Measurements from ENCODE around the gene S100A14.

Gene S100A14

DNA sequence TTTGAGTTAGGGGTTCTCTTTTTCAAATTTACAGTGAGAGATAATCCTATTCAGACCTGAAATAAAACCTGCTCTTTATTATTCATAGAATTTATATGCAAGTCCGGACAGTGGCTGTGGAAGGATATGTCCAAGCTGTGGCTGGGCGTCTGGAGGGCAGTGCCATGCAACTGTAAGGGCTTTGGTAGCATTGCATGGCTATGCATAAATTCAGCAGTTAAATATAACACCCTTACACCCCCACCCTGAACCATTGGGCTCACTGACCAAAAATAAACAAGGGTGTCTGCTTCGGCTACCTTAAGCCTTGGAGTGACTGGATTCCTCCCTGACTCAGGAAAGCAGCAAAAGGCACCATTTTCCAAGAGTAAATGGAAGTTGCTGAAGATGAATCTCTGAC is 23.2 kb upstream of the S100A14 start:
- no peak for DNase-seq (ENCODE audit: low read depth in 2 of 2)

DNA sequence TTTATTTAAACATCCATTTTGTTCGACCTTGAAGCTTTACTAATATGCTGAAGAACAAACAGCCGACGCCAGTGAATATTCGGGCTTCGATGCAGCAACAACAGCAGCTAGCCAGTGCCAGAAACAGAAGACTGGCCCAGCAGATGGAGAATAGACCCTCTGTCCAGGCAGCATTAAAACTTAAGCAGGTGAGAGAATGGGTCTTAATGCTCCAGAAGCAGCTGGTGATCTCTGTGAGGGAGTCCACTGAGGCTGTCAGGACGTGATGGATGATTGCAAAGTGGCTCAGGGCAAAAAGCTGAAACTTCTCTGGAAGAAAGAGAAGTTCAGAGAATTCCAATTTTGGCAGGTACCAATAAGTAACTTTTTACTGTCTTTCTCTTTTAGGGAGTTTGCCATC is 22.1 kb upstream of the S100A14 start:
- DNase-seq (ENCODE audit: low read depth in 2 of 2): no peak

DNA sequence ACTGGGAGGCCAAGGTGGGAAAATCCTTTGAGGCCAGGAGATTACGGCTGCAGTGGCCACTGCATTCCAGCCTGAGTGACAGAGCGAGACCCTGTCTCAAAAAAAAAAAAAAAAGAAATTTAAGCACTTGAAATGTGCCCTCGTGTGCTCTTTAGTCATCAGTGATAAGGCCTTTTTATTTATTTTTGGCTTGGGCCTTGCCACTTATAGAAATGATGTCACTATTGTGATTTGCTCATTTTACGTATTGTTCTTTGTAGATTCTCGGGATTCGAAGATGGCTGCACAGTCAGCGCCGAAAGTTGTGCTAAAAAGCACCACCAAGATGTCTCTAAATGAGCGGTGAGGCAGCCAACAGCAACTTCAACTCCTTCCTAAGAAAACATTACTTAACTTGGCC is 20.2 kb upstream of the S100A14 start:
- no peak for DNase-seq (ENCODE audit: low read depth in 2 of 2)

DNA sequence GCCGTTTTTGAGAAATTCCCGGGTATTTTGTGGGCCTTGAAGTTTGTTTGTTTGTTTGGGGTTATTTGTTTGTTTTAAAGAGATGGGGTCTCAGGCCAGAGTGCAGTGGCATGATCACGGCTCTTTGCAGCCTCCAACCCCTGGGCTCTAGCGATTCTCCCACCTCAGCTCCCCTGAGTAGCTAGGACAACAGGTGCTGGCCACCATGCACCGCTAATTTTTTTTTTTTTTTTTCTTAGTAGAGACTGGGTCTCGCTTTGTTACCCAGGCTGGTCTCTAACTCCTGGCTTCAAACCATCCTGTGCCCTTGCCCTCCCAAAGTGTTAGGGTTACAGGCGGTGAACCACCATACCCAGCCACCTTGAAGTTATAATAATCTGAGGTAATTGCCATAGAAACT is 19.7 kb upstream of the S100A14 start:
- DNase-seq (ENCODE audit: low read depth in 2 of 2): no peak

DNA sequence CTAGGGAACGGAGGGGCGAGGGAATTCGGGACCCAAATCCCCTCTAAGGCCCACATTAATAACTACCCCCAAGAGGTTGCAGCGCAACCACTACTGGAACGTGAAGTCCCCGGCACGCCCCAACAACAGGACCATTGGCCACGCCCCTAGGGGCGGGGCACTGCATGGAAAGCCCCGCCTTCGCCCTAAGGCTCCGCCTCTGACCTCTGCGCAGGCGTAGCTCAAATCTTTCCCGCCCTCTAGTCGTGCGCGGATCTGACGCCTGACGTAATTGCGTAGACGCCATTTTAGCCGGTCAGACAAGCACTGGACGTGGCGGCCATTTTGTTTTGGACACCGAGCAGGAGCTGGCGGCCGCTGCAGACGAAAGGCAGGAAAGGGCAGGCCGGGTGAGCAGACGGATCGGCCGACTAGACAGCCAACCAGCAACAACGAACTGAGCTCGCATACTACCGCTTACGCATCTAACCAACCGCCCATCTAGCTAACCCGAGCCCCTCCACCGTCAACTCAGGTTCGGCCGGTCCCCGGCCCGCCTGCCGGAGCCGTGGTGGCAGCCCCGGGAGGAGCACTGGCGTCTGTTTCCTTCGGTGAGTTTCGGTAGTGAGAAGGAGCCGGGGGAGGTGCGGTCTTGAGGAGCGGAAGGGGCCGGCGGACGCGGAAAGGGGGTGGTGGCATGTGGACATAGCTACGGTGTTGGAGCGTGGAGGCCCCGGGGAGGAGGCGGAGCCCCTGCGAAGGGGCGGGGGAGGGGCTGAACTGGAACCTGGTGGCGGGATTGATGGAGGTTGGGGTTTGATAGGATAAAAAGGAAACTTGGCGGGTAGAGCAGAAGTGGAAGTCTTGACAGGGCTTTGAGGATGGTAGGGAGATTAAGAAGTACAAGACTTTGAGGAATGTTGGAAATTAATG is 17.9 kb upstream of the S100A14 start, which contains the start of gene CHTOP:
Gene CHTOP (plus strand): TSS at position 313 of the 912 bp plus-strand sequence. CDS start 2,523 bp downstream, outside the sequence.
- peak; percentile 91 to 95 for DNase-seq (ENCODE audit: low read depth in 2 of 2)

DNA sequence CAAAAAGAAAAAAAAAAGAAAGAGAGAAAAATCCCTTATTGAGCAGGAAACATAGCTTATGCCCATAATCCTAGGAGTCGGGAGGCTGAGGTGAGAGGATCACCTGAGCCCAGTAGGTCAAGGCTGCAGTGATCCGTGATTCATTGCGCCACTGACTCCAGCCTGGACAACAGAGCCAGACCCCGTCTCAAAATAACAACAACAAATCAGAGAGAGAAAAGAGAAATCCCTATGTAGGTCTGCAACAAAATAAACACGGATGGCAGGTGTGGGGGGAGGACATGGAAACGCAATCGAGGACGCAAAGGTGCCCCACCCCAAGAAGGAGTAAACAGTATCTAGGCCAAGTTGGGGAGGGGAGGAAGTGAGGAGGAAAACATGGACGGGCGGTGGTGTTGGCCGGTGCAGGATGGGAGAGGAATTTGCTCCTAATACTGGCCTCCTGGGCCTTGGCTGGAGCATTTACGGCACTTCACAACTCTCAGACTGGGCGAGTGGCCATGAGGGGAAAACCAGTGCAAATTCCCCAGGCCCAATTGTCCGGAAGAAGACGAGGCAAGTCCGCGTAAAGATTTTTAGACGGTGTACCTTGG is 17.1 kb upstream of the S100A14 start:
- no peak for DNase-seq (ENCODE audit: low read depth in 2 of 2)

DNA sequence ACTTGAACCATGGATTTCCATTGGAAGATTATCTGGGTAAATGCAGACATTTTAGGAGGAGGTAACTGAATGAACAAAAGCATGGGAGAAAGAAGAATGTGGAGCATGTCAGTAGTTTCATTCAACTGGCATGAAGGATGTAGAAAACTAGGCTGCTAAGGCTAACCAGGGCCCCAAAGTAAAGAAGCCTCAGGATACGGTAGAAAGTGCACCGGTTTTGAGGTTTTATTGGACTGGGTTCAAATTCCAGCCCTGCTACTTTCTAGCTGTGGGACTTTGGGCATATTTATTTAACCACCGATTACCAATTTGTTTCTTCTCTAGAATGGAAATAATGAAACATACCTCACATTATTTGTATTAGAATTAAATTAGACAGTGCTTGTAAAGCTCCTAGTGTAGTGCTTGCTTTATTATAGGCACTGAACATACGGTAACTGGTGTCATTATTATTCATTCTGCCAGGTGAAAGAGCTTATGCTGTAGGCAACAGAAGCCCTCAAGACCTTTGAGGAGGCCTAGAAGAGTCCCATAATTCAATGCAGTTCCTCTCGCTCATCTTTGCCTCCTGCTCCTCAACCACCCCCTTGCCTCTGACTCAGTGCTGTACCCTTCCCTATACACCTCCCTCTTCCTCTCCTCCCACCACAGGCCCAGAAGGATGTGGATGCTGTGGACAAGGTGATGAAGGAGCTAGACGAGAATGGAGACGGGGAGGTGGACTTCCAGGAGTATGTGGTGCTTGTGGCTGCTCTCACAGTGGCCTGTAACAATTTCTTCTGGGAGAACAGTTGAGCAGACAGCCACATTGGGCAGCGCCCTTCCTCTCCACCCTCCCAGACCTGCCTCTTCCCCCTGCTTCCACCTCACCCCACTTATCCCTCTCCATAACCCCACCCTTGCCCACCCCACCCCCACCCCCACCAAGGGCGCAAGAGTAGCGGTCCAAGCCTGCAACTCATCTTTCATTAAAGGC is 15.2 kb upstream of the S100A14 start:
- DNase-seq (ENCODE audit: low read depth in 2 of 2): no peak

DNA sequence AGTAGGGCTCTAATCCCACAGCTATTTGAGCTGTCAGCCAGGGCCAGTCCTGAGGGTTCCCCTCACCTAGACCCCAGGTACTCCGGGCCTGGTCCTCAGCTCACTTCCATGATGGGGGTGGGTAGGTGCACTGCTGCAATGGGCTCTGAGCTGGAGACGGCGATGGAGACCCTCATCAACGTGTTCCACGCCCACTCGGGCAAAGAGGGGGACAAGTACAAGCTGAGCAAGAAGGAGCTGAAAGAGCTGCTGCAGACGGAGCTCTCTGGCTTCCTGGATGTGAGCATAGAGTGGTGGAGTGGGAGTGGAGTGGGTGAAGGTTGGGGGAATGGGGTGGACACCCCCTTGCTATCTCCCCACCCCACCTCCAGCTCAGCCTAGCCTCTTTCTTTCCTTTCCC is 14.3 kb upstream of the S100A14 start:
- DNase-seq (ENCODE audit: low read depth in 2 of 2): no peak

DNA sequence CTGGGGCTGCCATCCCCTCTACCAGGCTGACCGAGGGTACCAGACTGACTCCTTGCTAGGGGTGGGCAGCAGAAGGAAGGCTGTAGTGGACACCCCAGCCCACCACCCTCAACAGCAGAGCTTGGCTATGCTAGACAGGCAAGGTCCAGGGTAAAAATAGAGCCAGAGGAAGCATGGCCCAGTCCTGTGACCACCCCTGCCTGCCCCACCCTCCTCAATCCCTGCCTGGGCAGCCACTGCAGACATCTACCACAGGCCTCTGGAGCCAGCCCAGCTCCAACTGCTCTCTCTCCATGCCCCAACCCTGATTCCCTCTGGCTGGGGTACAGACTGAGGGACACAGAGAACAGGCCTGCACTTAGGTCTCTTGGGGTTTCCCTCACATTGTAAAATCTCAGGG is 13.8 kb upstream of the S100A14 start:
- DNase-seq (ENCODE audit: low read depth in 2 of 2): no peak

DNA sequence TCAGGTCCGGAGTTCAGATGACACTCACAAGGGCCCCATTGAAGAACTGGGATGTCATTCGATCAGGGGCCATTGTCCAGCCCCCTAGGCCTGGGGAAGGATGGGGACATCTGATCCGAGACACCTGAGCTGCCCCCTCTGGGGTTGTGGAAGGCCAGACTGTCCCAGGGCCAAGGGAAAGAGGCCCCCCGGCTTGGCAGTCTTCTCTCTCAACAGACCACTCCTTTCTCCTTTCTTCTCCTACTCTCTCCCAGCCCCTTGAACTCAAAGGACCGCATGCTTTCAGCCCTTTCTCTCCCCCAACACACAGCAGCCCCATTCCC is 13.2 kb upstream of the S100A14 start:
- DNase-seq (ENCODE audit: low read depth in 2 of 2): no peak

DNA sequence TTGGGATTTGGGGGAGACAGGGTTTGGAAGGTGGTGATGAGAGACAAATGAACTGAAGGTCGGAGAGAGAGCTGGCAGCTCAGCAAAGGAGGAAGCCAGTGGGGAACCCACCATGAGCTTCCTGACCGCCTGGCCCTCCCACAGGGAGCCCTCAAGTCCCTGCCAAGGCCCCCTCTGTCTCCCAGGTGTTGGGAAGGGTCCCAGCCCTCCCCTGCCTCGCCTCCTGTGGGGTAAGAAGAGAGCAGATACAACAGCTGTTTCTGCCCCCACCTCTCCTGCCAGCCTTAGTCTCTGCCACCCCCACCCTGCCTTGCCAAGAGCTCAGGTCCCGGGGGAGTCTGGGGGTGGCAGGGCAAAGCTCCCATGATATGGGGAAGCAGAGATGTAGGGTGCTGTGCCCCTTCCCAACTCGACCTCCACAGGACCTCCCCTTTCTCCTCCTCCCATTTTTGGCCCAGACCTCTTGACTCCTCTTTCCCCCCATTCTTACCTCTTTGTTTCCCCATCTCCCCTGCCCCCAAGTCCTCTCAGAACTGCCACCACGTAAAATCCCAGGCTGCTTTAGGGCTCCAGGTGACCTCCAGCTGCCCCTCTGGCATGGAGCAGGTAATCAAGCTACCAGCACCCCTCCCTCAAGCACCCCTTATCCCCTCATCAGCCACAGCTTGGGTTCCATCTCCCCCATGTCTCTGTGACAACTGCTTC is 12.7 kb upstream of the S100A14 start:
- no peak for DNase-seq (ENCODE audit: low read depth in 2 of 2)

DNA sequence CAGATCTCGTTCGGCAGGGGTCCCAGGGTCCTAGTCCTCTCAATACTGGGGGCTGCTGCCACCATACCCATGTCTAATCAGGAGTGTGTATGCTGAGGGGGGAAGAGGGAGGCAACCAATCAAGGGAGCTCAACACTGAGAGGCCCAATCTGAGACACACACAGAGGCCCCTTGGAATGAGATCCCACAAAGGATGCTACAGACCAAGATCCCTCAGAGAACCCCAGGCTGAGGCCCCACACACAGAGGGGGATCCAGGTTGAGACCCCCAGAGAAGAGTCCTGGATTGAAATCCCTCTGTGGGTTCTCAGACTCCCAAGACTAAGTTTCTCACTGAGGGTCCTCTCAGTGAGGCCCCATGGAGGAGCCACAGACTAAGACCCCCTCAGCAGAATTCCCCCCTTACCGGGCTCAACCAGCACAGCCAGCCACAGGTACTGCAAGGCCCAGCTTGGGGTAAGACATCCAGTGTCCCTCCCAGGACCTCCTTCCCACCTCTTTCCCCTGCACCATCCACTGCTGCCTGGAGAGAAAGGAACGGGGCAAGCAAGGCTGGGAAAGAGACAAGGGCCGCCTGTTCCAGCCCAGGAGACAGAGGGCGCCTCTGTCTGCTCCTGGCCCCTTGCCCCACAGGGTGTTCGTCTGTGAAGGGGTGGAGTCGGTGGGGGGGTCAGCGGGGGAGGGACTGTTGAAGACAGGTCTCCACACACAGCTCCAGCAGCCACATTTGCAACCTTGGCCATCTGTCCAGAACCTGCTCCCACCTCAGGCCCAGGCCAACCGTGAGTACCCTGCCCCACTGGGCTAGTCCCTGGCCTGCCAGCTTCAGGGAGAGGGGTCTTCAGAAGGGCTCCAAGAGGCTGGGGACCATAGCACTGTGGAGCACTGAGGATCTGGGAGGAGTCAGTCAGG is 11.8 kb upstream of the S100A14 start, which contains the start of gene S100A1:
Gene S100A1 (plus strand): TSS at position 720 of the 912 bp plus-strand sequence. CDS start 2,088 bp downstream, outside the sequence.
- DNase-seq (ENCODE audit: low read depth in 2 of 2): no peak

DNA sequence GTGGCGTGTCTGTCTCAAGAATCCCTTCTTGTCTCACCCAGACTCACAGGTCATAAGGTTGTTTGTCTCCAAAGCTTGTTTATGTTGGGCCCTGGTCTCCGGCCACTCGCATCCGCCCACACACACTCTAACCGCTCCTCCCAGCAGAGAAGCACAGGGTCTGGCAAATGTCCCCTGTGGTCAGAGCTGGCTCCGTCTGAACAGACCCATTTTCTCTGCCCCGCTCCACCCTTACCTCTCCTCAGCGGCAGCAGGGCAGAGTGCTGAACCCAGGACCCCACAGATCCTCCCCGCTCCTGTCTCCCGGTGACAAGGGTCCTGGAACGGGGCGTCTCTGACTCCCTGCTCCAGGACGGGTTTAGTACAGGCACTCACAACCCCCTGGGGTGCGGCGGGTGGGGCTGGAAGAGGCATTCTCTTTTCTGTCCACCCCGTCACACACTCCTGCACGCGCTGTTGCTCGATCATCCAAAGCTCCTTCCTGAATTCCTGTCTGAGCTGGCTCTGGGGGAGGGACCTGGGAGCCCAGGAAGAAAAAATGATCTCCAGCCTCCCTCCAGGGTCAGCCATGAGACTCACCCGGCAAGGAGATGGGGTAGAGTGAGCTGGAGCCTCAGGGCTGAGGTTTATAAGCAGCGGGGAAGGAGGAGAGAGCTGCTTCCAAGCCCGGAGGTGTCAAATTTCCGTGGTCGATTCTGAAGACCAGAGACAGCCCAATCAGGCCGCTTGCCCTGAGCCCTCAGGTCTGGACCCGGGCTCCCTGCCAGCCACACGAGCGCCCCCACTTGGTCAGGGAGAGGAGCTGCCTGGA is 11.0 kb upstream of the S100A14 start, which contains the start of gene S100A13:
Gene S100A13 (minus strand): TSS at position 602 of the 811 bp plus-strand sequence. CDS start 1,033 bp downstream, outside the sequence.
- DNase-seq (ENCODE audit: low read depth in 2 of 2): no peak

DNA sequence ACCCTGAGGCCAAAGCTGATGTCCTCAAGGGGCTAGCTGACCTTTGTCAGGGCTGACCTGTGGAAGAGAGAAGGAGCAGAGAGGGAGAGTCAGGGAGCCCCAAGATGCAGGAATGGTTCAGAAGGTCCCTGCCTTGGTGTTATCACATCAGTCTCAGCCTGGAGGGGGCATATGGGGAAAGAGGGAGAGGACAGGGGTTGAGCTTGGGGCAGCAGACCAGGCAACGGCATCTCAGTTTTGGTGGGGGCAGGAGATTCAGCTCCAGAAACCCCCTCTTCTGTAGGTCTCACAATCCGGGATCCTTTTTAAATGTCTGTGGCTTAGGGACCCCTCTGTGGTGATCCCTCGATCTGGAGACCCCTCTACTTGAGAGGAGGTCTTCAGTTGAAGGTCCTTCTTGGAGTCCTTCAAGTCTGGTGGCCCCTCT is 10.4 kb upstream of the S100A14 start:
- DNase-seq (ENCODE audit: low read depth in 2 of 2): no peak

DNA sequence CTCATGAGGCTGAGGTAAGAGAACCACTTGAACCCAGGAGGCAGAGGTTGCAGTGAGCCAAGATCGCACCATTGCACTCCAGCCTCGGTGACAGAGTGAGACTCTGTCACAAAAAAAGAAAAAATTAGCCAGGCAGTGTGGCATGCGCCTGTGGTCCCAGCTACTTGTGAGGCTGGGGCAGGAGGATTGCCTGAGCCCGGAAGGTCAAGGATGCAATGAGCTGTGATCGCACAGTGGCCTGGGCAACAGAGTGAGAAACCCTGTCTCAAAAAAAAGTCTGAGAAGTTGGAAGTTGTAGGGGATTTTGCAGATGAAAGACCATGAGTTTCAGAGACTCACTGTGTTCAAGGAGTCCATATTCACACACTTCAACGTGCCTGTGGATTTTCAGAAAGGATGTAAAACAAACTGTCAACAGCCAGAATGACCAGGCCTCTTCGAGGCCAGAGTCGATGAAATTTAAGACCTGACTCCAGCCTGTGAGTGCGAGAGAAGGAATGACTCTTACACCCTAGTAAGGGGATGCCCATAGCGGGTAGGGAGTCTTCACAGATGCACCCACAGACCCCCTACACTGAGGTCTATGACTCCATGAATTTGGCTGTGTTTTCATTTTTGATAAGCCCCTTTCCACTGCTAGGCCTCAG is 9.0 kb upstream of the S100A14 start:
- no peak for DNase-seq (ENCODE audit: low read depth in 2 of 2)

DNA sequence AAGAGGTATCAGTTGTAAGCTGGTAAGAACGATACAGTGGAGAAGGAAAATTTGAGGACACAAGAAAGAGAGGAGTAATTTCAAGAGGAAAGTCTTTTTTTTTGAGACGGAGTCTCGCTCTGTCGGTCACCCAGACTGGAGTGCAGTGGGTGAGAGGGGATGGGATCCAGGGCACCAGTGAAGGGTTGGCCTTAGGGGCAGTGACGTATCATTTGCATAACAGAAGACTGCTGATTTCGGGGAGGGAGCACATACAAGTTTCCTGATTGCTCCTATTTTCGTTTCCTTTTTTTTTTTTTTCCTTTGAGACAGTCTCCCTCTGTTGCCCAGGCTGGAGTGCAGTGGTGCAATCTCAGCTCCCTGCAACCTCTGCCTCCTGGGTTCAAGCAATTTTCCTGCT is 7.0 kb upstream of the S100A14 start:
- no peak for DNase-seq (ENCODE audit: low read depth in 2 of 2)

DNA sequence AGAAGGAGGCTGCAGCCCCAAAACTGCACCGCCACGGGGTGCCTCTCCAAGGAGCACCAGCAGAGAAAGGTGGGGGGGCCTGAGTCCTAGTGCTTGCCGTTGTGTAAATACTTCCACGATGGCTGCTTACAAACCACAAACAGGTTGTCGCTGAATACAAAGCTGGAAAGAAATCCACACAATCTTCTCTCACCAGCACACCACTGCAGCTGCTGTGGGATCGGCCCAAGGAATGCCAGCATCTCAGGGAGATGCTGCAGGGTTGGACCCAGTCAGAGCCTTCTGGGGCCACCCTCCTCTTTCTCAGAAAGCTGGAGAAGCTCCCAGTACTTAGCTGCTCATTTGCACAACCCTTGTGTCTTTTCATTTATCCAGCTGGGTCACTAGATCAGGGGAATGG is 3.0 kb upstream of the S100A14 start:
- DNase-seq (ENCODE audit: low read depth in 2 of 2): no peak

DNA sequence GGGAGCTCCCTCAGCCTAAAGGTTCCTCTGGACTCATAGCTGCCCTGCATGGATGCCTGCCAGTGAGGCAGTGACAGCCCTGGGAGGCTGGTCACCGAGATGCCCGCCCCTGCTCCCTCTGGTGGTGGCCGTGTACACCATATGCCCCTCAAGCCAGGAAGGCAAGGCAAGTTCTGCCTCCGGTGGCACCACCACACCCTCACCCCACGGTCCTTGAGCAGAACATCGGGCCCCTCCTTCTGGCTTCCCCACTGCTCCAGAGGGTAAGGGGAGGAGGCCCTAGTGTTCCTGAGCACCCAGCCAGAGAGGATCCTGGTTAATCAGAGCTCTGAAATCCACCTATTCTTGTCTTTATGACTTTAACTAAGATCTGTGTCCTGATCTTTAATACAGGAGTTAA is 1.5 kb upstream of the S100A14 start:
- DNase-seq (ENCODE audit: low read depth in 2 of 2): peak in 1 of 2 donors; percentile 68

DNA sequence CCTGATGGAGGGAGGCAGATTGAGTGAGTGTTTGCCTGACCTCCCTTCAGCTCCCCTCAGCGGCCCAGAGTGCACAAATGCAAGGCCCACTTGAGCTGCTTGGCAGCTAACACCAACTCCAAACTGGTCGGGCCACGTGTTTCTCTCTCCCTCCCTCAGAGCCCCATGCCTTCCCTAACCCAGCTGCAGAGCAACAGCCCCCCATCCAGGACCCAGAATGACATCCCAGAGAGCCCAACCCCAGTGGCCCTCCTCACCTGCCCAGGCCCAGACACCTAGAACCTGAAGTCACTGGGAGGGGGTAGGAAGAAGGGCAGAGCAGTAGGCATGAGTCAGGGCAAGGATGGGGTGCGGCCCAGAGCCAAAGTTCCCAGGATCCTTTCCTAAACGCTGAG is 789 bp upstream of the S100A14 start:
- DNase-seq (ENCODE audit: low read depth in 2 of 2): no peak

Data from stimulated activated CD8-positive, alpha-beta memory T cell treated with anti-CD3 and anti-CD28 coated beads, Interleukin-15, amount 100 ng/mL, for 48 hours (primary cell).